HEK293 (cell line): ENCODE results near the gene ATP2B3.

Experiments
- CTCF ChIP-seq: fragments of 450-650 bp; formaldehyde crosslinking; IDR thresholded peaks from 2 replicates; pipeline ENCODE4 v1.5.1; 2016; ENCODE audit warnings: missing biosample characterization, missing genetic modification characterization
- GLIS2 ChIP-seq: fragments of 450-650 bp; formaldehyde crosslinking; IDR thresholded peaks from 2 replicates; pipeline ENCODE4 v1.5.1; 2016; ENCODE audit warnings: missing biosample characterization, missing genetic modification characterization
- HOXA7 ChIP-seq: sonication (generic); formaldehyde crosslinking; IDR thresholded peaks from 2 replicates; pipeline ENCODE4 v1.8.1; 2022; ENCODE audit warnings: missing genetic modification reagents, borderline replicate concordance
- PRDM2 ChIP-seq: fragments of 450-650 bp; formaldehyde crosslinking; IDR thresholded peaks from 2 replicates; pipeline ENCODE4 v1.5.1; 2016; ENCODE audit warnings: missing biosample characterization, missing genetic modification characterization, borderline replicate concordance
- REST ChIP-seq: fragments of 450-650 bp; formaldehyde crosslinking; IDR thresholded peaks from 2 replicates; pipeline ENCODE4 v1.5.1; 2016; ENCODE audit warnings: missing biosample characterization, missing genetic modification characterization
- ZNF133 ChIP-seq: fragments of 450-650 bp; formaldehyde crosslinking; IDR thresholded peaks from 2 replicates; pipeline ENCODE4 v1.5.1; 2016; ENCODE audit warnings: missing biosample characterization, missing genetic modification characterization
- ZNF280D ChIP-seq: fragments of 450-650 bp; formaldehyde crosslinking; IDR thresholded peaks from 2 replicates; pipeline ENCODE4 v1.5.1; 2016; ENCODE audit warnings: missing biosample characterization, missing genetic modification characterization
- ZNF311 ChIP-seq: fragments of 450-650 bp; formaldehyde crosslinking; IDR thresholded peaks from 2 replicates; pipeline ENCODE4 v1.5.1; 2017; ENCODE audit warnings: missing biosample characterization, missing genetic modification characterization, borderline replicate concordance
- ZNF518A ChIP-seq: fragments of 450-650 bp; formaldehyde crosslinking; conservative IDR thresholded peaks from 2 replicates; pipeline ENCODE4 v1.5.1; 2016; ENCODE audit warnings: low read depth, missing biosample characterization, missing genetic modification characterization
- ZSCAN18 ChIP-seq: fragments of 450-650 bp; formaldehyde crosslinking; IDR thresholded peaks from 2 replicates; pipeline ENCODE4 v1.5.1; 2016; ENCODE audit warnings: missing biosample characterization, missing genetic modification characterization

GRCh38 chrX:153539171-153539978 is 21.9 kb downstream of the ATP2B3 start:
- TF ChIP-seq ZSCAN18 (no peak), ZNF280D (no peak), ZNF133 (no peak), ZNF518A (tag by site-specific recombination) (no peak), PRDM2 (tag by site-specific recombination) (no peak), HOXA7 (CRISPR knock-in tag) (no peak), CTCF (tag by site-specific recombination) (peak; percentile 99), ZNF311 (tag by site-specific recombination) (no peak), REST (tag by site-specific recombination) (no peak), GLIS2 (tag by site-specific recombination) (peak; percentile 23; the same call in 1 of the 2 replicates)
